Measurements from ENCODE around the gene GTF2F1.
"Not testable (repeated sequence)": the region's sequence is repeated elsewhere in the genome, so short reads cannot be mapped to it uniquely, and the experiment has no call there.

Gene GTF2F1

GRCh38 chr19:6417713-6418561 is 25.0 kb upstream of the GTF2F1 start:
- no peak for DNase-seq (ENCODE audit: low read depth)

GRCh38 chr19:6416658-6417405 is 23.9 kb upstream of the GTF2F1 start:
- no peak for DNase-seq (ENCODE audit: low read depth)

GRCh38 chr19:6415591-6416190 is 22.7 kb upstream of the GTF2F1 start:
- DNase-seq (ENCODE audit: low read depth) = no peak

- no peak for DNase-seq (ENCODE audit: low read depth)
Measured at GRCh38 chr19:6414793-6415590, 22.0 kb upstream of the GTF2F1 start.

GRCh38 chr19:6413721-6414643 is 21.0 kb upstream of the GTF2F1 start:
- DNase-seq (ENCODE audit: low read depth) = no peak

GRCh38 chr19:6413291-6413690 is 20.3 kb upstream of the GTF2F1 start:
- no peak for DNase-seq (ENCODE audit: low read depth)

GRCh38 chr19:6412447-6413091 is 19.6 kb upstream of the GTF2F1 start:
- DNase-seq (ENCODE audit: low read depth) = no peak

GRCh38 chr19:6412061-6412446 is 19.1 kb upstream of the GTF2F1 start:
- DNase-seq (ENCODE audit: low read depth) = no peak

GRCh38 chr19:6409346-6409745 is 16.4 kb upstream of the GTF2F1 start:
- no peak for DNase-seq (ENCODE audit: low read depth)

GRCh38 chr19:6406401-6406800 is 13.4 kb upstream of the GTF2F1 start:
- no peak for DNase-seq (ENCODE audit: low read depth)

GRCh38 chr19:6402837-6403608 is 10.1 kb upstream of the GTF2F1 start:
- DNase-seq (ENCODE audit: low read depth) = no peak

GRCh38 chr19:6402058-6402457 is 9.1 kb upstream of the GTF2F1 start:
- no peak for DNase-seq (ENCODE audit: low read depth)

GRCh38 chr19:6400062-6400944 is 7.3 kb upstream of the GTF2F1 start:
- DNase-seq (ENCODE audit: low read depth) = not testable (repeated sequence)

- no peak for DNase-seq (ENCODE audit: low read depth)
Measured at GRCh38 chr19:6396305-6396704, 3.3 kb upstream of the GTF2F1 start.

- no peak for DNase-seq (ENCODE audit: low read depth)
Measured at GRCh38 chr19:6394831-6395230, 1.9 kb upstream of the GTF2F1 start.

GRCh38 chr19:6393983-6394412 is 1.0 kb upstream of the GTF2F1 start:
- no peak for DNase-seq (ENCODE audit: low read depth)

- no peak for DNase-seq (ENCODE audit: low read depth)
Measured at GRCh38 chr19:6392221-6393073, 517 bp downstream of the GTF2F1 start.

GRCh38 chr19:6387372-6387771 is 5.6 kb downstream of the GTF2F1 start:
- DNase-seq (ENCODE audit: low read depth) = no peak

Data from stimulated activated CD8-positive, alpha-beta memory T cell treated with anti-CD3 and anti-CD28 coated beads, Interleukin-12 subunit alpha, Interleukin-12 subunit beta, amount 100 ng/mL, for 1 hour (primary cell).